SK-N-SH (cell line): ENCODE measurements around the gene C5orf24. TPM values are rescaled to one million over a fixed set of nuclear protein-coding genes. Genes with fewer than 3 reads are reported as not detected.

Source experiments
- CTCF ChIA-PET: fragments of 300-600, 350-600 bp; formaldehyde crosslinking; extraction: SDS; loops from one replicate; lab custom pipeline; 2021; lab: Yijun Ruan, JAX
- POLR2A ChIA-PET: fragments of 350-600 bp; sonication (Branson Sonifier 250); formaldehyde crosslinking; extraction: SDS; loops from one replicate; lab custom pipeline; 2020; ENCODE audit warnings: antibody characterized with exemption, inconsistent platforms; lab: Yijun Ruan, JAX
- DNase-seq: peaks from one replicate; pipeline ENCODE4 v3.0.0; 2012
- H2AFZ ChIP-seq: fragments of 200-600 bp; sonication (generic); 2 replicates; pipeline ENCODE4 v1.8.1; 2016; ENCODE audit warnings: antibody characterized with exemption, mild to moderate bottlenecking, low read depth
- H3F3A ChIP-seq: fragments of 200-600 bp; sonication (generic); replicated peaks from 2 replicates; pipeline ENCODE3; 2016; ENCODE audit warnings: antibody characterized with exemption, mild to moderate bottlenecking; ENCODE audit not compliant: insufficient read depth
- H3K27ac ChIP-seq, 2 experiments: fragments of 200-500 bp in 1 of 2; fragments of 200-600 bp in 1 of 2; sonication (Bioruptor generic) in 1 of 2; sonication (generic), shearing (Covaris generic) in 1 of 2; 2 replicates each; pipeline versions ENCODE4 v1.5.1 to v1.6.1; 2014 to 2016; ENCODE audit warnings: low read depth in 2 of 2, inconsistent platforms in 1 of 2, low read length in 1 of 2, mild to moderate bottlenecking in 1 of 2, mixed read lengths in 1 of 2
- H3K27me3 ChIP-seq: fragments of 200-600 bp; sonication (generic), shearing (Covaris generic); 2 replicates; pipeline ENCODE4 v1.6.1; 2016; ENCODE audit warnings: mixed run types; ENCODE audit not compliant: insufficient read depth
- H3K36me3 ChIP-seq, 2 experiments: fragments of 200-500 bp in 1 of 2; fragments of 200-600 bp in 1 of 2; sonication (Bioruptor generic) in 1 of 2; sonication (generic) in 1 of 2; replicated peaks in 1 of 2; 2 replicates each; pipeline versions ENCODE3 to v1.5.1; 2014 to 2016; ENCODE audit warnings: low read length in 1 of 2, mild to moderate bottlenecking in 1 of 2; ENCODE audit not compliant: insufficient read depth in 2 of 2, control insufficient read depth in 1 of 2
- H3K4me1 ChIP-seq, 2 experiments: fragments of 200-500 bp in 1 of 2; fragments of 200-600 bp in 1 of 2; sonication (Bioruptor generic) in 1 of 2; sonication (generic), shearing (Covaris generic) in 1 of 2; 2 replicates each; pipeline versions ENCODE4 v1.5.1 to v1.6.1; 2014 to 2016; ENCODE audit warnings: low read depth in 1 of 2, low read length in 1 of 2, mixed run types in 1 of 2; ENCODE audit not compliant: insufficient read depth in 2 of 2, control insufficient read depth in 1 of 2
- H3K4me2 ChIP-seq: fragments of 200-600 bp; sonication (generic), shearing (Covaris generic); 2 replicates; pipeline ENCODE4 v1.6.1; 2017; ENCODE audit warnings: mixed run types
- H3K4me3 ChIP-seq, 2 experiments: fragments of 200-500 bp in 1 of 2; fragments of 200-600 bp in 1 of 2; sonication (Bioruptor generic) in 1 of 2; sonication (generic), shearing (Covaris generic) in 1 of 2; 2 replicates each; pipeline versions ENCODE4 v1.5.1 to v1.8.1; 2014 to 2016; ENCODE audit warnings: low read depth in 2 of 2, inconsistent platforms in 1 of 2, low read length in 1 of 2, mild to moderate bottlenecking in 1 of 2, mixed read lengths in 1 of 2, moderate library complexity in 1 of 2
- H3K79me2 ChIP-seq: fragments of 200-600 bp; sonication (generic); 2 replicates; pipeline ENCODE4 v1.8.1; 2017; ENCODE audit warnings: mild to moderate bottlenecking; ENCODE audit not compliant: insufficient read depth
- H3K9ac ChIP-seq: fragments of 200-600 bp; sonication (generic); 2 replicates; pipeline ENCODE4 v1.6.1; 2017; ENCODE audit warnings: mixed run types
- H3K9me2 ChIP-seq: fragments of 200-600 bp; sonication (generic); 2 replicates; pipeline ENCODE4 v1.6.1; 2017; ENCODE audit warnings: mixed run types
- H3K9me3 ChIP-seq: fragments of 200-600 bp; sonication (generic); 2 replicates; pipeline ENCODE4 v1.6.1; 2017; ENCODE audit warnings: mixed run types, mild to moderate bottlenecking, moderate library complexity
- H4K20me1 ChIP-seq: fragments of 200-600 bp; sonication (generic); 2 replicates; pipeline ENCODE4 v1.6.1; 2017; ENCODE audit warnings: mild to moderate bottlenecking, mixed run types; ENCODE audit not compliant: insufficient read depth
- CTCF ChIP-seq: fragments of 200-600 bp; sonication (generic); IDR thresholded peaks from 2 replicates; pipeline ENCODE4 v1.6.1; 2017; ENCODE audit warnings: antibody characterized with exemption, mild to moderate bottlenecking, moderate library complexity
- ELF1 ChIP-seq: IDR thresholded peaks from 2 replicates; pipeline ENCODE4 v1.4.0; 2012
- EP300 ChIP-seq, 2 experiments: IDR thresholded peaks; 2 replicates each; pipeline versions ENCODE4 v1.4.0 to v1.6.1; 2012; ENCODE audit warnings: borderline replicate concordance in 1 of 2, low read depth in 1 of 2, low read length in 1 of 2
- GABPA ChIP-seq: IDR thresholded peaks from 2 replicates; pipeline ENCODE4 v1.4.0; 2012; ENCODE audit warnings: low read depth, mild to moderate bottlenecking
- GATA2 ChIP-seq: sonication (generic); formaldehyde crosslinking; IDR thresholded peaks from 2 replicates; pipeline ENCODE4 v1.5.0; 2020; ENCODE audit warnings: mild to moderate bottlenecking, missing genetic modification reagents
- JUND ChIP-seq: IDR thresholded peaks from 2 replicates; pipeline ENCODE4 v1.4.0; 2012
- NFIC ChIP-seq: IDR thresholded peaks from 2 replicates; pipeline ENCODE4 v1.4.0; 2012; ENCODE audit warnings: borderline replicate concordance
- NRF1 ChIP-seq: IDR thresholded peaks from 2 replicates; pipeline ENCODE4 v1.6.1; 2012; ENCODE audit warnings: low read depth, mild to moderate bottlenecking, low read length
- PBX3 ChIP-seq: IDR thresholded peaks from 2 replicates; pipeline ENCODE4; 2012
- RCOR1 ChIP-seq: fragments of 150-350 bp; IDR thresholded peaks from 2 replicates; pipeline ENCODE4 v1.6.1; 2017; ENCODE audit warnings: antibody characterized with exemption, low read length
- RFX5 ChIP-seq: IDR thresholded peaks from 2 replicates; pipeline ENCODE4 v1.6.1; 2012; ENCODE audit warnings: mild to moderate bottlenecking, improper control_type of control experiment, low read length
- SIN3A ChIP-seq: IDR thresholded peaks from 2 replicates; pipeline ENCODE4 v1.6.1; 2012; ENCODE audit warnings: low read depth, mild to moderate bottlenecking, low read length, moderate library complexity, borderline replicate concordance
- TCF12 ChIP-seq: IDR thresholded peaks from 2 replicates; pipeline ENCODE4 v1.4.0; 2012
- TEAD4 ChIP-seq: IDR thresholded peaks from 2 replicates; pipeline ENCODE4 v1.4.0; 2012; ENCODE audit warnings: mild to moderate bottlenecking, borderline replicate concordance; ENCODE audit not compliant: insufficient read depth
- USF1 ChIP-seq: IDR thresholded peaks from 2 replicates; pipeline ENCODE4 v1.4.0; 2012; ENCODE audit warnings: low read depth, borderline replicate concordance
- USF2 ChIP-seq: fragments of 150-350 bp; IDR thresholded peaks from 2 replicates; pipeline ENCODE4 v1.6.1; 2017; ENCODE audit warnings: antibody characterized with exemption, low read length, low read depth, borderline replicate concordance
- ZBTB33 ChIP-seq: IDR thresholded peaks from 2 replicates; pipeline ENCODE4 v1.4.0; 2012; ENCODE audit warnings: low read depth, borderline replicate concordance
- WGBS: methylation state at CpG from one replicate; pipeline ENCODE4 v1.1.6; 2017; ENCODE audit warnings: low lambda C conversion rate; 5-methylcytosine and 5-hydroxymethylcytosine counted together
- polyA plus RNA-seq, 3 experiments: library from polyadenylated mRNA; depleted of rRNA; stranded (reverse); fragments of >200 nt; gene quantifications; 2 replicates each; pipeline ENCODE4 v1.2.3, GENCODE V29; 2012

Gene C5orf24
- polyA plus RNA-seq, 1 of the 3 experiments (the other 2 are of a cell fraction) = 21.8 TPM

- Histone ChIP-seq H3K9me3 (no peaks in the 10 kb centered on the region), H3K79me2 (peaks cover 32% of the 10 kb centered on the region), H3K27me3 (no peaks in the 10 kb centered on the region), H3K36me3 (peaks cover 0 to 4% of the 10 kb centered on the region in 2 experiments), H3K4me1 (peaks cover 9 to 22% of the 10 kb centered on the region in 2 experiments; a peak in 2 of 4 replicates), H4K20me1 (no peaks in the 10 kb centered on the region), H3K9me2 (no peaks in the 10 kb centered on the region), H3K9ac (peak overlapping the region; percentile 92; the same call in 1 of the 2 replicates), H3K4me3 (no peak overlapping the region), H3K27ac (peak overlapping the region; percentile 89), H2AFZ (peak overlapping the region; percentile 99), H3K4me2 (peak overlapping the region; percentile 87), H3F3A (peaks cover 19% of the 10 kb centered on the region)
- 96% methylated on average over 6 of the region's 6 CpGs for WGBS
- no peak for DNase-seq
- TF ChIP-seq GATA2 (no peak), NRF1 (no peak), NFIC (no peak), EP300 (IDR thresholded peaks at IDR 0.05; ENCODE audit: borderline replicate concordance in 1 of 2, low read depth in 1 of 2, low read length in 1 of 2) (no peak), GABPA (no peak), ELF1 (no peak), USF2 (no peak), TEAD4 (no peak), ZBTB33 (no peak), CTCF (no peak), PBX3 (no peak), USF1 (no peak), JUND (no peak), RFX5 (no peak), RCOR1 (no peak), SIN3A (no peak), TCF12 (no peak)
- CTCF ChIA-PET = interaction anchor here (1.3 to 3.4 kb wide), 5 partner anchors 11 to 116 kb away, joined by 3 to 18 read pairs (median 5); partner anchors contain the start of gene PCBD2
- POLR2A ChIA-PET = interaction anchor here (0.6 to 1.8 kb wide), 10 partner anchors 10 to 561 kb away, joined by 3 to 17 read pairs (median 6); partner anchors contain the start of genes C5orf24, CAMLG, DDX46 and PCBD2
Measured at GRCh38 chr5:134873494-134873893, 27.7 kb downstream of the C5orf24 start.
